Stimulated activated CD4-positive, alpha-beta T cell treated with anti-CD3 and anti-CD28 coated beads, Interleukin-1b, Interleukin-23, amount 100 ng/mL, for 24 hours (primary cell): ENCODE measurements around the gene BCHE.

ENCODE experiments used
- DNase-seq, 4 experiments: peaks; one replicate each; pipeline ENCODE4 v3.0.0-alpha.2; 2020; ENCODE audit warnings: low read depth in 4 of 4, low spot score in 1 of 4

BCHE gene

DNA sequence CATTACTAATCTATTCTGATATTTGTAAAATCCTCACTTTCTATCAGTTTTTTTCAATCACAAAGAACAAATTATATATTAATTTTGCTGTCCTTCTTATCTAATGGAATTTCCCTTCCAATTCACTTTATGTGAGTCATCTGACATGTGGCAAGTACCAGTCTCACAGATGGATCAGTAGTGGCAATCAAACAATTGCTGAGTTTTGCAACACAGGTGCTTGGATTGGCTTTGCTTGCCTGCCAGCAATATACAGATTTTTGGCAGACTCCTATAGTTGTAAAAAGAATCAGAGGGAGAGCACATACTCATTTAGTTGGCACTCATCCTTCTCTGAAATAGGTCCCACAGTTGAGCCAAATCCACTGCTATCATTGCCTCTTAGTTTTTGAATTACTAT lies 83.7 kb downstream of the BCHE start:
- no peak for DNase-seq

GRCh38 chr3:165751637-165752036 lies 85.6 kb downstream of the BCHE start:
- DNase-seq = no peak

DNA sequence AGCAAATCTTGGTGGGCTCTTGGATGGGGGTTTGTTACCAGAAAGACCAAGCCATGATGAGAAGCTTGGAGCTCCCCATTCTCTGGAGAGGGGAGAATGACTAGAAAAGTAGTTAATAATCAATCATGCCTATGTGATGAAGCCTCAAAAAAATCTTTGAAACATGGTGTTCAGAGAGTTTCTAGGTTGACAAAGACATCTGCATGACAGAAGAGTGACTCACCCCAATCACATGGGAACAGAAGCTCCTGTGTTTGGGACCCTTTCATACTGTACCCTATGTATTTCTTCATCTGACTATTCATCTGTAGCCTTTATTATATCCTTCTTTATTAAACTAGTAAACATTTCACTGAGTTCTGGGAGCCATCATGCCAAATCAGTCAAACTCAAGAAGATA lies 87.4 kb downstream of the BCHE start:
- DNase-seq = no peak

DNA sequence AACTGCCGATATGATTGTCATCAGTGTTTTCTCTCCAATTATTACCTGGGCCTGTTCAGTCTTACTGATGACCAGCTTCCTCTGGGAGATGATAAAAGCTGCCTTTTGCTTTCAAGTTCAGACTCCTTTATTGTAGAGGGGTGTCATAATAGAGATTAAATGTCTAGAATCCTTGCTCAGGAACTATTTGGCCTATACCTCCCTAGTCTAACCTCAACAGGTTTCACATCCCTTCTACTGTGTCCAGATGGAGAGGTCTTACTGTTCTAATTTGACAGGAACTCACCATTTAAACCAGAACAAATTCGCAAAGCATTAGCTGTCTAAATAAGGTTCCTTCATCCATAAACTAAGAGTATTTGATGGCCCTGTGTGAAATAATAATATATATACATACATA lies 88.0 kb downstream of the BCHE start:
- DNase-seq = no peak

DNA sequence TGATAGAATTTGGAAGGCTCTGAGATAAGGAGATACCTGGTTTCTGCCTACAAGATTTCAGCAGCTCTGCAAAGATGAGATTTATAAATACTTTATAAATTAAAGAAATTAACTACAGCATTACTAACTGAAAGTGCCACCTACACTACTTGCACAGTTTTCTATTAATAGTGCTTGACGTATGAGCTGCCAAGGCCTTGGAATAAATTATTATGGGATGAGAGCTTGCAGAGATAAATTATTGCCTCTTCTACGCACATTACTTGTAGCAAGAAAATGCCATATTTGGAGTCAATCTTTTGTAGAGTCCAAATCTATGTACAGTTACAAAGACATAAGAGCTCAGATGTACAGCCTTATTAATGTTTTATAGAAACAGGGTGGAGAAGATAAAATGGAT lies 89.1 kb downstream of the BCHE start:
- DNase-seq = no peak

- DNase-seq = no peak
These were observed 90.3 kb downstream of the BCHE start for GRCh38 chr3:165746874-165747273.

DNA sequence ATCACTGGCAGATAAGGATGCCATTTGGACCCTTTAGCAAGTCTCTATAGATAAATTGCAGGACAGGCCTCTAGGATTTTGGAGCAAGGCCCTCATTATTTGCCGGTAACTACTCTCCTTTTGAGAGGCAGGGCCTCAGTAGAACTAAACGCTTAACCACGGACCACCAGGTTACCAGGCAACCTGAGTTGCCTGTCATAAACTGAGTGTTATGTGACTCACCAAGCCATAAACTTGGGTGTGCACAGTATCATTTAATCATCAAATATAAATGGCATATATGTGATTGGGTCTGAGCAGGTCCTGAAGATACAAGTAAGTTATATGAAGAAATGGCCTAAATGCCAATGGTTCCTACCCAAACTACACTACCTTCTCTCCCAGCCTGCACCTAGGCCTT lies 93.2 kb downstream of the BCHE start:
- DNase-seq = no peak

DNA sequence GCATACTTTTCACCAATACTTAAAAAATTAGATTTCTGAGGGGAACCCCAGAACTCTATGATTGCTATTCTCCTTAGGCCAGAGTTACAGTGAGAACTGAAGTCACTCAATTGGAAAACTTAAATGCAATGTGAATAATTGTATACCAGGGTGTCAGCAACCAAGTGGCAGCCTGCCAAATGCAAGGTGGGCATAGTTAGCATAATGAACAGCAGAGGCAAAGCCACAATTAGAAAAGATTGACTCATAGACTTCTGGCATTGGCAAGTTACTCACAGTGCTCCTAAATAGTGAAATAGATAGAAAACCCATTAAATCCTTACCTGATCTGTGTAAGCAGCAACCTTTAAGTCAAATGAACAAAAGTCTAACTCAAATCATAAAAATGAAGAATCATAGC lies 94.9 kb downstream of the BCHE start:
- DNase-seq = no peak

- DNase-seq = no peak
These were observed 107.5 kb downstream of the BCHE start for GRCh38 chr3:165729756-165730155.

DNA sequence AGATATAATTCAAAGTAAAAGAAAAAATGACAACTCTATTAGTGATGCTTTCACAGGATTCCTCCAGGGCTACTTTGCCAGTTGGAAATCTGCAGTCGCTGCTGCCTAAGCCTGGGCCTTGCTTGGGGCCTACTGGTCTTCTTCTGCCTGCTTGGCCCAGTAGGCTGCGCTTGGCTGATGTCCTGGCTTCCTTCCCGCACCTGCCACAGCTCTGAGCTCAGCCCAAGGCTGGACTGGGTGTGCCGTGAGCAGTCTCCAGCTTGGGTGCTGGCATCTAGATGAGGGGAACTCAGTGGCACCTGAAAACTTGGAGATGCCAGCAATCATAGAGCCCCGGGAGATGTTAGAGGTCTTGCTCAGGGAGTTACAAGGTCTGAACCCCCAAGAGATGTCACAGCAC lies 108.3 kb downstream of the BCHE start:
- DNase-seq = no peak

- no peak for DNase-seq
These were observed 111.9 kb downstream of the BCHE start for GRCh38 chr3:165725296-165725695.
